ENCODE results near the gene CCL24.
"Not testable (repeated sequence)": the region's sequence is repeated elsewhere in the genome, so short reads cannot be mapped to it uniquely, and the experiment has no call there.

CCL24 gene, protein sequence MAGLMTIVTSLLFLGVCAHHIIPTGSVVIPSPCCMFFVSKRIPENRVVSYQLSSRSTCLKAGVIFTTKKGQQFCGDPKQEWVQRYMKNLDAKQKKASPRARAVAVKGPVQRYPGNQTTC

DNA sequence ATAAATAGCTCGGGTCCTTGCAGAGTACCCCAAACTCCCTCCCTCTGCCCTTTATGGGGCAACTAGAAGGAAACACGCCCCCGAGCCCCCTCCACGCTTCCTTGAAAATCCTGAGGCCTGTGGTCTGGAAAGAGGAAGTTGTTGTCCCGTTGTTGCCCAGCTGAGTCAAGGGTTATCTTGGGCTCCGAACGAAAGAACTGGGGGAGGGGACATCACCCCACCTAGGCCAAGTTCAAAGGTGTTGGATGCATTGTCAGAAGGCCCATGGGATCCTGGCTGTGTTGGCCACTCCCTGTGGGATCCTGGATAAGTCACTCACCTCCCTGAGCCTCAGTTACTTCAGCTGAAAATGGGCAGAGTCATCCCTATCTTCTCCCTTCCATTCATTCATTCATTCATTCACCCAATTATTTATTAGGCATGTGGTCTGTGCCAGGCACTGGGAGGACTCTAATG is at the start of gene CCL24:
Gene CCL24 (minus strand): TSS at position 26 of the 456 bp plus-strand sequence. CDS start 91 bp downstream, outside the sequence.
- no peak for DNase-seq

DNA sequence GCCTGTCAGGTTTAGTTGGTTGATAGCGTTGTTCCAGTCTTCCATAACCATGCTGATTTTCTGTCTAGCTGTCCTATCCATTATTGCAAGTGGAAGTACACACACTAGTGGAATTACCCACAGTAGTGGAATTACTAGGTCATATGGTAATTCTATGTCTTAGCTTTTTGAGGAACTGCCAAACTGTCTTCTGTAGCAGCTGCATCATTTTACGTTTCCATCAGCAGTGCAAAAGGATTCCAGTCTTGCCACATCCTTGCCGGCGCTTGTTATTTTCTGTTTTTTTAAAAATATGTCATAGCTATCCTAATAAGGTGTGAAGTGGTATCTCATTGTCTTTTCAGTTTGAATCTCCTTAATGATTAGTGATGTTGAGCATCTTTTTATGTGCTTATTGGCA is 48.0 kb upstream of the CCL24 start:
- DNase-seq: no peak

DNA sequence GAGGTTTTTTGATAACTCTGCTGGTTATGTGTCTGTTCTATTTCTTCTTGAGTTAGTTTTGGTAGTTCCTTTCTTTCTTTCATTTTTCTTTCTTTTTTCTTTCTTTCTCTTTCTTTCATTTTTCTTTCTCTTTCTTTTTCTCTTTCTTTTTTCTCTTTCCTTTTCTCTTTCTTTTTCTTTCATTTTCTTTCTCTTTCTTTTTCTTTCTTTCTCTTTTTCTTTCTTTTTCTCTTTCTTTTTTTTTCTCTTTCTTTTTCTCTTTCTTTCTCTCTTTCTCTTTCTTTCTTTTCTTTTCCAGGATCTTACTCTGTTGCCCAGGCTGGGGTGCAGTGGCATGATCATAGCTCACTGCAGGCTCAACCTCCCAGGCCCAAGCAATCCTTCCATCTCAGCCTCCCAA is 44.8 kb upstream of the CCL24 start:
- DNase-seq: no peak

DNA sequence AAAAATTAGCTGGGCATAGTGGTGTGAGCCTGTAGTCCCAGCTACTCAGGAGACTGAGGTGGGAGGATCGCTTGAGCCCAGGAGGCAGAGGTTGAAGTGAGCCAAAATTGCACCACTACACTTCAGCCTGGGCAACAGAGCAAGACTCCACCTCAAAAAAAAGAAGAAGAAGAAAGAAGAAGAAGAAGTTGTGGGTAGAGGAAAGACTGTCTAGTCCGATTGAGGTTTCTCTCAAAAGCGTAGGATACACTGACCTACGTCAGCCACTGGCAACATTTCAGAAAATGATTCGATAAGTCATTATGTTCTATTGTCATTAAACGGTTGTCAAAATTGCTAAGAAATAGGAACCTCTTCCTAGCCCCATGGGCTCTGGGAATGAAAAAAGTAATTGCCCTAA is 42.9 kb upstream of the CCL24 start:
- DNase-seq: no peak

DNA sequence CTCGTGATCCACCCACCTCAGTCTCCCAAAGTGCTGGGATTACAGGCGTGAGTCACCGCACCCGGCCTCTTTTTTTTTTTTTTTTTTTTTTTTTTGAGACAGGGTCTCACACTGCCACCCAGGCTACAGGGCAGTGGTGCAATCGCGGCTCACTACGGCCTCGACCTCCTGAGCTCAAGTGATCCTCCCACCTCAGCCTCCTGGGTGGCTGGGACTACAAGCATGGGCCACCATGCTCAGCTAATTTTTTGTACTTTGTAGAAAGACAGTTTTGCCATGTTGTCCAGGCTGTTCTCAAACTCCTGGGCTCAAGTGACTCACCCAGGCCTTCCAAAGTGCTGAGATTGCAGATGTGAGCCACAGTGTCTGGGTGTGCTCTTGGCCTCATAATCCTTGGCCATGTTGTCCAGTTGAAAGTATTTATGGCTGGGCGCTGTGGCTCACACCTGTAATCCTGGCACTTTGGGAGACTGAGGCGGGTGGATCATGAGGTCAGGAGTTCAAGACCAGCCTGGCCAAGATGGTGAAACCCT is 41.3 kb upstream of the CCL24 start:
- not testable (repeated sequence) for DNase-seq

DNA sequence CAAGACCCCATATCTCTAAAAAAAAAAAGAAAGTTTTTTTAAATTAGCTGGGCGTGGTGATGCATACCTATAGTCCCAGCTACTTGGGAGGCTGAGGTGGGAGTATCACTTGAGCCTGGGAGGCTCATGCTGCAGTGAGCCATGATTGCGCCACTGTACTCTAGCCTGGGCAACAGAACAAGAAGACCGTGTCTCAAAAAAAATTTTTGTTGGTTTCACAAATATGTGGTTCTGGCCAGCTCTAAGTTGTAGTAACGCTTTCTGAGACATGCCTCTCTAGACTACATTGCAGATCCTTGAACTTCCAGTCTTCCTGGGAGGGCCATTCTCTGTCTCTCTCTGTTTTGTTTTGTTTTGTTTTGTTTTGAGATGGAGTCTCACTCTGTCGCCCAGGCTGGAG is 40.6 kb upstream of the CCL24 start:
- no peak for DNase-seq

DNA sequence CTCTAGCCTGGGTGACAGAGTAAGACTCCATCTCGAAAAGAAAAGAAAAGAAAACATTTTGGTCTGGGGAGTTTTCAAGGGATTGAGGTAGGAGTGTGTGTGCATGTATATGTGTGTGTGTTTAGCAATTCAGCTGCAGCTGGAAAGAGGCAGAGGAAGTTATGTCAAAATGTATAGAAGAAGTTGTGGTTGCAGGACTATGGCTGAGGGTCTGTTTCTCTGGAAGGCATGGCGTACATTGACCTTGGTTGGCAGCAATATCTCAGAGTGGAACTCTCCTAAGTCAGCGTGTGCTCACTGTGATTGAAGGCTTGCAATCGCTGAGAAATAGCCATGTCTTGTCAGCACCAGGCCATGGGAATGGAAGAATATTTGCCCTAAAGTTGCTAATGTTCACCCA is 36.6 kb upstream of the CCL24 start:
- no peak for DNase-seq

DNA sequence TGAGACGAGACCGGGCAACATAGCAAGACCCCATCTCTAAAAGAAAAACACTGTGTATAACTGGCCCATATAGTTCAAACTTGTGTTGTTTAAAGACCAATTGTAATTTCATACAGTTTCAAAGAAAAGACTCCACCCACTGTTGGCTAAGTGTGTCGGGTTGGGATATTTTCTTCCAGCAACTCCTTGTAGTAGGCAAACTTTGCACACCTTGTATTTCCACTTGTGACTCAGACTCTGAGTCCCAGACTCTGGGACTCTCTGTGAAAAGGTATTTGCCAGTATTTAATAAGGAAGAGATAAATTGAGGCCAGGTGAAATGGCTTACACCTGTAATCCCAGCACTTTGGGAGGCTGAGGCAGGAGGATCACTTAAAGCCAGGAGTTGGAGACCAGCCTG is 36.0 kb upstream of the CCL24 start:
- no peak for DNase-seq

DNA sequence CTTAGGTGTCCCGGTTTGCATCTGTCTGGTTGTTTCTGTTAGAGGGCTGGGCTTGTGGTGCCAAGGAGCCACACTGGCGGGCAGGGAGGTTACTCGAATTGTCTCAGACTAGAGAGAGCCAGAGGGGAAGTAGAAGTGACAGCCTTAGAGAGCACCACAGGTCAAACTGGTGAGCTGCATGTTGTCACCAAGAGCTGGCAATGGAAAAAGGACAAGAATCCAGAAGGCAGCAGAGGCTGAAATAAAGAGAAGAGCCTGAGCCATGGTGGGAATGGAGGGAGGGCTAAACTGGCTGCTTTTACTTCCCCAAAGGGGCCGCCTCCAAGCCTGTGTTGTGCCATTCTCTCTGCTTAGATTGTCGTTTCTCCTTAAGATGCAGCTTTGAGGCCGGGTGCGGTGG is 34.1 kb upstream of the CCL24 start:
- DNase-seq: no peak

DNA sequence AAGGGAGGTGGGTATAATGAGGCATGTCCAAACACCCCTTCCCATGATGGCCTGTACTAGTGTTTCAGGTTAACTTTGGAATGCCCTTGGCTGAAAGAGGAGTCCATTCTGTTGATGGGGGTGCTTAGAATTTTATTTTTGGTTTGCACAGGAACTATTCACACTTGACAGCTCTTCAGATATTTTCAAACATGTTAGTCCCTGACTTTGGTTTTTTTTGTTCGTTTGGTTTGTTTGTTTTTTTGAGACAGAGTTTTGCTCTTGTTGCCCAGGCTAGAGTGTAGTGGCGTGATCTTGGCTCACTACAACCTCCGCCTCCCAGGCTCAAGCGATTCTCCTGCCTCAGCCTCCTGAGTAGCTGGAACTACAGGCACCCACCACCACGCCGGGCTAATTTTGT is 31.5 kb upstream of the CCL24 start:
- DNase-seq: not testable (repeated sequence)

DNA sequence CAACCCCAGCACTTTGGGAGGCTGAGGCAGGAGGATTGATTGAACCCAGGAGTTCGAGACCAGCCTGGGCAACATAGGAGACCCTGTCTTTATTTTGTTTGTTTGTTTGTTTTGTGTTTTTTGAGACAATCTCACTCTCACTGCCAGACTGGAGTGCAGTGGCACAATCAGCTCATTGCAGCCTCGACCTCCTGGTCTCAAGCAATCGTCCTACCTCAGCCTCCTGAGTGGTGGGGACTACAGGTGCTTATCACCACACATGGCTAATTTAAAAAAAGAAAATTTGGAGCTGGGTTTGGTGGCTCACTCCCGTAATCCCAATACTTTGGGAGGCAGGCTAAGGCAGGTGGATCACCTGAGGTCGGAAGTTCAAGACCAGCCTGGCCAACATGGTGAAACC is 30.6 kb upstream of the CCL24 start:
- no peak for DNase-seq

DNA sequence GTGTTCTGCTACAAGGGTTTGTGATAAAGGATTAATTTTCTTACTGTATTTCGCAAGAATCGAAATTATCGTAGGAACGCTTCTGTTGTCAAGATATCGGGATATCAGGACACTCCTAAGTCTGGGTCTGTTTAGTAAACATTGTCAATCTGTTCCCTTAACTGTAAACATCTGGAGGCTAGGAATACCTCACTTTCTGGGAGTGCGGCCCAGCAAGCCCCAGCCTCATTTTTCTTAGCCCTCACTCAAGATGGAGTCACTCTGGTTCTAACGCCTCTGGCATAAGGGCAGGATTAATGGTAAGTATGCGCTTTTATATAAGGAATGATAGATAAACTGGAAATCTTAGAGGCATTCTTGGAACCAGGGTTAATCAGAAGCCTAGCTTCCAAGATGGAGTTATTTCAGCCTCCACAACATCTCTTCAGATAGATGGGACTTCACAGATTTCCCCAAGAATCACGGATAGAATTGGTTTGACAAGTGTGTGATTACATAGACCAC is 30.1 kb upstream of the CCL24 start:
- DNase-seq: no peak

DNA sequence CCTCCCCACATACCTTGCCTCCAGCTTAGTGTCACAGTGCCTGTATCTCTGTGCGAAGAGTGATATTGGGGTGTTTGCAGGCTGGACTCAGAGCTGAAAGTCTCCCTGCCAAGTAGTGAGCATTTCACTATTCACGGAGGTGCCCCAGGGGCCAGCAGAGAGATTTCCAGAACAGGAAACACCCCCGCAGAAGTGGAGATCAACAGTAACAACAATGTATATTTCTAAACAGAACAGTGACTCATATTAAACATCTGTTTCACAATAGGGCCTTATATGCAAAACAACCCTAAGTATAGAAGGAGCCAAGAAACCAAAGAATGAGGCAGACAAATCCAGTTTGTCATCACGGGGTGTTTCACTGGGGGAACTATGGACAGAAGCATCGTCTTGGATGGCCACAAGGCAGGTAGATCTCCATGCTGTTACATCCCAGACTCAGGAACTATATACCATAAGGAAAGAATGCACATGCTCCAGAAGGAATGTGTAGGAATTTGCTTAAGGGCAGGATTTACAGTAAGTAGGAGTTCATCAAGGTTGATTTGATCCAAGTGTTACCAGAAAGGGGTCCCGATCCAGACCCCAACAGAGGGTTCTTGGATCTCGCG is 29.3 kb upstream of the CCL24 start:
- DNase-seq: no peak

DNA sequence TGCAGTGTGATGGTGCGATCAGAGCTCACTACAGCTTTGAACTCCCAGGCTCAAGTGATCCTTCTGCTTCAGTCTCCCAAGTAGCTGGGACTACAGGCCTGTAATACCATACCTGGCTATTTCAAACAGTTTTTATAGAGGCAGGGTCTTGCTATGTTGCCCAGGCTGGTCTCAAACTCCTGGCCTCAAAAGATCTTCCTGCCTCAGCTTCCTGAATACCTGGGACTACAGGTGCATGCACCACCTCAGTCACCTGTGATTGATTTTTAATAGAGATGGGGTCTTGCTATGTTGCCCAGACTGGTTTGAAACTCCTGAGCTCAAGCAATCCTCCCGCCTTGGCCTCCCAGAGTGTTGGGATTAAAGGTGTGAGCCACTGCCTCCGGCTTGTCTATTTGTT is 26.4 kb upstream of the CCL24 start:
- no peak for DNase-seq

DNA sequence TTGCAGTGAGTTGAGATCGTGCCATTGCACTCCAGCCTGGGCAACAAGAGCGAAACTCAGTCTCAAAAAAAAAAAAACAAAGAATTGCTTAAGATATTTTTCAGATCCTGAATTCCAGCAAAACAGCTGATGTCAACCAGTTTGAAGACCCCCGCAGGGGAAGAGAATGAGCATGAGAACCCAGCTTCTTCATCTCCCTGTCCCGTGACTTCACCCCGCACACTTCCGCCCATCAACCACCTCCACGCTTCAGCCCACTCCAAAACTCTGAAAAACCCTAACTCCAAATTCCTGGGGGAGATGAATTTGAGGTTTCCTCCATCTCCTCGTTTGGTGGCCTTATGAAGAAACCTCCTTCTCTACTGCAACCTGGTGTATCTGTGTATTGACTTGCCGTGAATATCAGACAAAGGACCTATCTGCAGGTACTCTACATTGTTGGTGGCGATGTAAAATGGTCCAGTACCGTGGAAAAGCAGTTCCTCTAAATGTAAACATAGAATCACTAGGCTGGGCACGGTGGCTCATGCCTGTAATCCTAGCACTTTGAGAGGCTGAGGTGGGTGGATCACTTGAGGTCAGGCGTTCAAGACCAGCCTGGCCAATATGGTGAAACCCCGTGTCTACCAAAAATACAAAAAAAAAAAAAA is 24.8 kb upstream of the CCL24 start:
- DNase-seq: not testable (repeated sequence)

DNA sequence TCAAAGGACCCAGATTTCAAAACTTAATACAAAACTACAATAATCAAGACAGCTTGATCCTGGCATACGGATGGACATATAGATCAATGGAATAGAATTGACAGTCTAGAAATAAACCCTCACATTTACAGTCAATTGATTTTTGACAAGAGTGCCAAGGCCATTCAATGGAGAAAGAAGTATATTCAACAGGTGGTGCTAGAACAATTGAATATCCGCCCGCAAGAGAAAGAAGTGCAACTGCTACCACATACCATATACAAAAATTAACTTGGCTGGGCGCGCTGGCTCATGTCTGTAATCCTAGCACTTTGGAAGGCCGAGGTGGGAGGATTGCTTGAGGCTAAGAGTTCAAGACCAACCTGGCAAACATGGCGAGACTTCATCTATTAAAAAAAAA is 23.2 kb upstream of the CCL24 start:
- no peak for DNase-seq

DNA sequence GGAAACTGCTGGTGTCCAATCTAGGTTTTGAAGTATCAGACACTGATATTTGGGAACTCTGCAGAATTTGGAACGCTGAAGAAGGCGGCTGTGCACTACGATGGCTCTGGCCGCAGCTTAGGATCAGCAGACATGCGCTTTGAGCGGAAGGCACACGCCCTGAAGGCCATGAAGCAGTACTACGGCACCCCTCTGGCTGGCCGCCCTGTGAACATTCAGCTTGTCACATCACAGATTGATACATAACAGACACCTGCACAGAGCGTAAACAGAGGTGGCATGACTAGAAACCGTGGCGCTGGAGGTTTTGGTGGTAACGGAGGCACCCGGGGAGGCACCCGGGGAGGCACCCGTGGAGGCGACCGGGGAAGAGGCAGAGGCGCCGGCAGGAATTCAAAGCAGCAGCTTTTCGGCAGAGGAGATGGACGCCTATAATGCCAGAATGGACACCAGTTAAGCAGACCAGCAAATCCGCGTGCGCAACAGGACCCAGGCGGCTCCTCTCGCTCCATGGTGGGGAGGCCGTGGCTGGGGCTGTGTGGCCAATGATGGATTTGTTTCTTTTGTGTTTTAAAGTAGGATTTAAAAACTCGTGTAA is 22.2 kb upstream of the CCL24 start:
- DNase-seq: no peak

DNA sequence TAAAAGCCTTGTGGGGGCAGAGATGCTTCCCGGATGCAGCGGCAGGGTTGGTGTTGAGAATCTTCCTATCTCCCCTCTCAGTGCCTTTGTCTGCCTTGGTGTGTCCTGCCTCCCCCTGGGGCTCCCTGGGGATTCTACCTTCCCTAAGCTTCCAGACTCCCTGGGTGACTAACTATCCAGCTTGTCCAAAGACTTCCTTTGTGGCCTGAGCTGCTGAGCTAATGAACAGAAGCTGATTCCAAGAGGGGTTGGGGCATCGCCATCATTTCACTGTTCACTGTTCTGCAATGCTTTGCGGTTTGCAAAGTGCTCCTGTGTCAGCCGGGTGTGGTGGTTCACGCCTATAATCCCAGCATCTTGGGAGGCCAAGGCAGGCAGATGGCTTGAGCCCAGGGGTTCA is 20.1 kb upstream of the CCL24 start:
- not testable (repeated sequence) for DNase-seq

DNA sequence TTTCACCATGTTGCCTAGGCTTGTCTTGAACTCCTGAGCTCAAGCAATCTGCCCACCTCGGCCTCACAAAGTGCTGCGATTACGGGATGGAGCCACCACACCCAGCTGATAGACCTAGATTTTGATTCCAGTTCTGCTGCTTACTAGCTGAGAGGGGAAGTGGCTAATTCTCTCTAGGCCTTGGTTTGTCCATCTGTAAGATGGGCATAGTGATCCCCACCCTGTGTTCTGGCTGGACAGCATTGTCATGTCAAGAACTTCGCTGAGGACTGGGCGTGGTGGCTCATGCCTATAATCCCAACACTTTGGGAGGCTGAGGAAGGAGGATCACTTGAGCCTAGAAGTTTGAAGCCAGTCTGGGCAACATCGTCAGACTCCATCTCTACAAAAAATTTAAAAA is 17.4 kb upstream of the CCL24 start:
- no peak for DNase-seq

DNA sequence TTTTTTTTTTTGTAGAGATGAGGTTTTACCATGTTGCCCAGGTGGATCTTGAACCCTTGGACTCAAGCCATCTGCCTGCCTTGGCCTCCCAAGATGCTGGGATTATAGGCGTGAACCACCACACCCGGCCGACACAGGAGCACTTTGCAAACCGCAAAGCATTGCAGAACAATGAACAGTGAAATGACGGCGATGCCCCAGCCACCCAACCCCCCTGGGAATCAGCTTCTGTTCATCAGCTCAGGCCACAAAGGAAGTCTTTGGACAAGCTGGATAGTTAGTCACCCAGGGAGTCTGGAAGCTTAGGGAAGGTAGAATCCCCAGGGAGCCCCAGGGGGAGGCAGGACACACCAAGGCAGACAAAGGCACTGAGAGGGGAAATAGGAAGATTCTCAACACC is 16.1 kb upstream of the CCL24 start:
- peak; percentile 68 for DNase-seq

DNA sequence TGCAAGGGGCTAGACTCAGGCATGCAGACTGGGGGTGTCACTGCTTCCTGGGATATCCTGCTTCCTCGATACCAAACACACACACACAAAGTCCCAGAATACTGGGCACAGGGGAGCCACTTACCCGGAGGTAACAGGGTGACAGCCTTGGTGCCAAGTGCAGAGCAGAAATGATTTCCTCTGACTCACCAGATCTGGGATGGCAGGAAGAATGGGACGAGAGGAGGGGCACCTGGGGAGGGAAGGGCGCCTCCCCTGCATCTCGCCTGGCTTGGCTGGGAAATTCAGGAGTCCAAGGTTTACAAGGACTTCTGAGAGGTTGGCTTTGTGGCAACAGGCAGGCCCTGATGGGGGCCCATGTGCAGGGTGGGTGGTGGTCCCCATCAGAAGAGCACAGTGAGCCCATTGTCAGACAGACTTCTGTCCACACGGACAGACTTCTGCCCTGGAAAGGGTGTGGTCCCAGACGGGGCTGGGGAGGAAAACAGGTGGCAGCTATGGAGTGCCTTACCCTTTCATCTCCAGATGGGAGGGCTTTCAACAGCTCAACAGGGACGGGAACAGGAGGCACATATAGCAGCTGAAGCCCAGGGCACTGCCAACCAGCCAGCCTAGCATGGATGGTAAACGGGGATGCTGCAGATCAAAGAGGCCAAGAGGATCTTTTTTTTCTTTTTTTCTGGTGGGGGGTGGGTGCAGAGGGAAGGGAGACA is 9.7 kb upstream of the CCL24 start:
- DNase-seq: no peak

DNA sequence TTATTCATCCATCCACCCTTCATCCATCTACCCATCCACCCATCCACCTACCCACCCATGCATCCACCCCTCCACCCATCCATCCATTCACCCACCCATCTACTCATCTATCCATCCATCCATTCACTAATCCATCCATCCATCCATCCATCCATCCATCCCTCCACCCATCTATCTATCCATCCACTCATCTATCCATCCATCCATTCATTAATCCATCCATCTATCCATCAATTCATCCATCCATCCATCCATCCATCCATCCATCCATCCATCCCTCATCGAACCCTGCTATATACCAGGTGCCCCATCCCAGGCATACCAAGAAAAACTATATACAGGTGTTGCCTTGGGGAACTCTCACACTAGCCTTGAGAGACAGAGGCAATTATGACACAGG is 7.1 kb upstream of the CCL24 start:
- no peak for DNase-seq

DNA sequence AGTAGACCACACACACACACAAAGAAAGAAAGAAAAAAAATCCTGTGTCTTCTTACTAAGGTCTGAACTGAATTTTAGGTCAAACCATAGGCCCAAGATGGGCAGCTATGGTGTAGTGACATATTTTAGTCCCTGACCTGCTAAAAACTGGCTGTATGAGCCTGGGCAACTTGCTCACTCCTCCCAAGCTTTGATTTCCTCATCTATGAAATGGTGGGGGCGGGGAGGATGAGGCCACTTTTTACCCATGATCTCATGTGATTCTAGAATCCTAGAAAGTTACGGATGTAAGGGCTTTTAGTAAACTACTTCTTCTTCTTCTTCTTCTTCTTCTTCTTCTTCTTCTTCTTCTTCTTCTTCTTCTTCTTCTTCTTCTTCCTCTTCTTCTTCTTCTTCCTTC is 6.1 kb upstream of the CCL24 start:
- DNase-seq: no peak

Data from NCI-H69 (cell line).